NCI-H82 treated with DMSO at 0.1 percent for 48 hours (cell line): ENCODE results near the gene ATP4B.

Experiments used
- DNase-seq: peaks from one replicate; lab custom pipeline; 2025; ENCODE audit not compliant: unreplicated experiment; lab: John Stamatoyannopoulos, UW

ATP4B gene

GRCh38 chr13:113643593-113643992, 14.4 kb downstream of the ATP4B start:
- no peak for DNase-seq

DNA sequence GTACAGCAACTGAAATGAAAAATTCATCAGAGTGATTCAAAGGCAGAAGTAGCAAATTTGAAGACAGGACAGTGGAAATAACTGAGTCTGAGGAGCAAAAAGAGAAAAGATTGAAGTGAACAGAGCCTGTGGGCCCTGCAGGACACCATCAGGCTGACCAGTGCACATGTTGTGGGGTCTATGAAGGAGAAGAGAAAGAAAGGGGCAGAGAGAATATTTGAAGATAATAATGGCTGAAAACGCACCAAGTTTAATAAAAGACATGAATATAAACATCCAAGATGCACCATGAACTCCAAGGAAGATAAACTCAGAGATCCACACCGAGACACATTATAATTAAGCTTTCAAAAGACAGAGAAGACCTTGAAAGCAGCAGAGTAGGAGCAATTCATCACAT, 15.4 kb downstream of the ATP4B start:
- no peak for DNase-seq

DNA sequence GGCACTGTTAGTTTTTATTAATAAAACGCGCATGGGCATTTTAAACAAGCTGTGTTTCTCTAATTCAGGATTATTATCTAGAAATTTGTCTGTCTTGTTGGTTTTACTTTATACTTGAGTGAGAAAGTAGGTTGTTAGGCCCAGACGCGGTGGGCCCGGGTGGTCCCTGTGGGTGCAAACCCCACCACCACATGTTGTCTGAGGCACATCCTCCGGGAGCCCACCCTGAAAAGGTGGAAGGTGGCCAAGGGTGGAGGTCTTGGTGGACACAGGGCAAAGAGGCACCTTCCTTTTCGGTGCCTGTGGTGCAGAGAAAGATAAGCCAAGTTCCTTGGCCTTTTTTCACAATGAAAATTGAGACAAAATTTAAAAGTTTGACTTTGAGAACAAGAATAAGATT, 16.6 kb downstream of the ATP4B start:
- DNase-seq = no peak

GRCh38 chr13:113639616-113640262, 18.3 kb downstream of the ATP4B start:
- no peak for DNase-seq

- no peak for DNase-seq
Measured at GRCh38 chr13:113638806-113639205, 19.2 kb downstream of the ATP4B start.

- no peak for DNase-seq
Measured at GRCh38 chr13:113638173-113638746, 19.7 kb downstream of the ATP4B start.

DNA sequence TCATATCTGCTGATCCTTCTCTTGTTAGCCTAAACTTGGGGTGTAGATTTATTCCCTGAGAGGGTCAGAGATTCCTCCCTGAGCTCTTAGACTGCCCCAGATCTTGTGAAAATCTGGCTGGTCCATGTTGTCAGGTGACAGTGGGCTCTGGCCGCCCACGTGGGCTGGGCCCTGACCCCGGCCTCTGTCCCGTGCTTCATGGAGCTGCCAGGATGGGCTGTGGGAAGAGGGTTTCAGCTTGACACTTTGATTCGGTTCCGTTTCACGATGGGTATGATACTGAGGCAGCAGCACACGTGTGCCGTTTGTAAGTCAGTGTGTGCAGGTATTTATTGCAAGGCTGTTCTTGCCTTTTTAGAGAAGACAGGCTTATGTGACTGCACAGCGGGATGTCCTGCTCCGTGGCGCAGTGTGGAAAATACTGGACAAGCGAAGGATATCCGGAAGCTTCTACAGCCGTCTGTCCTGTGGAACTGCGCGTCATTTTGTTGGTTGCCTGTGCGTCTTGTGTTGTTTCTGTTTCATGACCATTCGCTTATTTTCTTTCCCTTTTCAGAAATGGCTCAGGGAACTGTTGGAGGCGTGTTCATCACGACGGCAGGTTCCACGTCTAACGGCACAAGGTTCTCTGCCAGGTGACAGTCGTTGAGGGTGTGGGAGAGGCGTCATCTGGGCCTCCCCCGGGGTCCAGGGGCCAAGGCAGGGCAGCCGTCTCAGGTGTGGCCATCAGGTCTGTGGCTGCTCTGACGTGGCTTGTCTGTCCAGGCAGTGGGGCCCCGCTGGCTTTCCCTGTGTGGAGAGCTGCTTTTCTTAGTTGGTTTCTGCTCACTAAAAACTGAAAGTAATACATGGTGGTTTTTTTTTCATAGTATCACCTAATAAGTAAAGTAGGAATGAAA, 20.5 kb downstream of the ATP4B start:
- DNase-seq = no peak

- DNase-seq = no peak
Measured at GRCh38 chr13:113636266-113636963, 21.6 kb downstream of the ATP4B start.

- DNase-seq = no peak
Measured at GRCh38 chr13:113635709-113636108, 22.3 kb downstream of the ATP4B start.

- no peak for DNase-seq
Measured at GRCh38 chr13:113635048-113635420, 23.0 kb downstream of the ATP4B start.

DNA sequence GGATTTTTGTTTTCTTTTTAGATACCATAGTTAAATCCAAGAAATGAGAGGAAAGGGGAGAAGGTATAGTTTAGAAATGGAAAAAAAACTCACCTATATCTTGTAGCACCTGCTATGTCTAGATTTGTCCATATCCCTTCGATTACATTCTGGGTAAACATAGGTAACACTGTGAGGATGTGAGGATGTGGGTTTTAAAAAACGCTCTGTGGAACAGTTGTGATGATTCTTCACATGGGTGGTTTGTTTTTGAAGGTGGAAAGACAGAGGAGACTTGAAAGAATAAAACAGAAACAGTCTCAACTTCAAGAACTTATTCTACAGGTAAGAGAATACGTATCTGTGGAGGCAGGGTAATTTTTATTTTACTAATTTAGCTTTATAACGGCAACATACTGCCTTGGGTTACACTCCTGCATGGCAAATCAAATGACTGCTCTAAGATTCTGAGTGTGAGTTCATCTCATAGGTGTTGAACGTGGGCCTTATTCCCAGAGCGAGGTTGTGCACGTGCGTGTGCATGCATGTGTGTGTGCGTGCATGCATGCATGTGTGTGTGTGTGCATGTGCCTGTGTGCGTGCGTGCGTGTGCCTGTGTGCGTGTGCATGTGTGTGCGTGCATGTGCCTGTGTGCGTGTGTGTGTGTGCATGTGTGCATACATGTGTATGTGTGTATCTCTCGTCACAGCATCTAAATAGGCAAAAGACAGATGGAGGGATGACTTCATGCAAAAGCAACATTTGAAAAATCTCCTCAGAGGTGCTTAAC, 23.5 kb downstream of the ATP4B start:
- DNase-seq = no peak

DNA sequence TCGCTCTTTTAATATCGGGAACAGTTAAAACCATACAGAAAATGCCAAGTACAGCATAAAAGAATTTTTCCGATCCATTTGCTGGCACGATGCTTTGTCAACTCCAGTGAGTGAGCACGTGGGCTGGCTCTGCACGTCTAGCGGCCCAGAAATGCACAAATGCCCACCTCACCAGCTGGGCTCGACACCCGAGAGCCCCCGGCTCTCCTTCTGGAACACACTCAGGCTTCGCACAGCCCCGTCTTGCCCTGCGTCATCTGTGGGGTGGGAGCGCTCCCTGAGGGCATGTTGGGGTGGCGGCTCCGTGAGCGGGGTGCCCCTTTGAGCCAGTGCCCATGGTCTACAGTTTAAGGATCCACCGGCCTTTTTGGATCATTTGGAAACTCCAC, 24.5 kb downstream of the ATP4B start:
- no peak for DNase-seq

DNA sequence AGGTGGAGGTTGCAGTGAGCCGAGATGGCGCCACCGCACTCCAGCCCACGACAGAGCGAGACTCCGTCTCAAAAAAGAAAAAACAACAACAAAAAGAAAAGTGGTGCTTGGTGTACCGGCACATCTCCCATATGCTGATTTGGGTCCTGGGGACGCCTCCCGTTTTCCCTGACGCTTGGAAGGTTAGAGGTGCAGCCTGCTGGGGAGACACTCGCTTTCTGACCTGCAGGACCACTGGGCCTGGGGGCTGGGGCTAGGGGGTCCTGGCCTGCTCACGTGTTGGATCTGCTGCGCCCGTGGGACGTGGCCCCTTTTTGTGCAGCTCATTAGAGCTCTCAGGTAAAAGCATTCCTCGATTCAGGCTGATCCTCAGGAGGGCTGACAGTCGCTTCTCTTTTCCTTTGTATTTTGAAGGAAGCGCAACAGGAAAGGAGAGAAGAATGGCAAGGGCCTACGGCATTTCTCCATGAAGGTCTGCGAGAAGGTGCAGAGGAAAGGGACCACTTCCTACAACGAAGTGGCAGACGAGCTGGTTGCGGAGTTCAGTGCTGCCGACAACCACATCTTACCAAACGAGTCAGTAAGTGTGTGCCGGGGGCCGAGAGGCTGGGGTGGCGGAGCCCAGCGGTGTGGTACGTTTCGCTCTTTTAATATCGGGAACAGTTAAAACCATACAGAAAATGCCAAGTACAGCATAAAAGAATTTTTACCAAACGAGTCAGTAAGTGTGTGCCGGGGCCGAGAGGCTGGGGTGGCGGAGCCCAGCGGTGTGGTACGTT, 25.1 kb downstream of the ATP4B start:
- DNase-seq = no peak

GRCh38 chr13:113631341-113632095, 26.5 kb downstream of the ATP4B start:
- no peak for DNase-seq

DNA sequence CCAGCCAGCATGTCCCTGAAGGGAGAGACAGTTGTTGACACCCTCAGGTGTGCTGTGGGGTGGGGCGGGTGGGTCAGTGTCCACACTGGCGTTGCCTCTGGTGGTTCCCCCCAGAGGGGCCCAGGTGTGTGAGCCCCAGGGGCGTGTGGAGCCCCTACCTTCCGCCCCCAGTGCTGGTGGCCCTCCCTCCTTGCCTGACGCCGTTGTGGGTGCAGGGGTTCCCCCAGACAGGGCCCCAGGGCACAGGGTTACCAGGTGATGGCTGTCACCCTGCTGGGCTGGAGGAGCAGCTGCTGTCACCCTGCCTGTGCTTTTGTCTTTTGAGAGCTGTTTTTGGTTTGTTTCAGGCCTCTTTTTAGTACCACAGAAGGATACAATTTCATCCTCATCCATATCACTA, 27.2 kb downstream of the ATP4B start:
- no peak for DNase-seq

DNA sequence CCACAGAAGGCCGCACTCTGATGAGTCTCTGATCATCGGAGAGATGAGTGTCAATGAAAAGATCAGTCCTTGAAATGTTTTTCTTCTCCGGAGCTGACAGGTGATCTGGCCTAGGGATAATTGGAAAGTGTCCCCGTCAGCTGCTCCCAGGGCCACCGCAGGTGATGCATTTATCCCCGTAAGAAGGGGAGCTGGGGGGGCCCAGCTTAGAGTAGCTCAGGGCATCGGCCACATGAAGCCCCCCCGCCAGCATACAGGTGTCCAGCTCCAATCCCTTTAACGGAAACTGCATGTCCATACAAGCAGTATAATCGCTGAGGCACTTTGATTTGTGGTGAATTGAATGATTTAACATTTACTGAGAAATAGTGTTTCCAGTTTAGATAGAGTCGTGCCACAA, 27.7 kb downstream of the ATP4B start:
- no peak for DNase-seq

GRCh38 chr13:113629866-113630265, 28.1 kb downstream of the ATP4B start:
- DNase-seq = no peak

DNA sequence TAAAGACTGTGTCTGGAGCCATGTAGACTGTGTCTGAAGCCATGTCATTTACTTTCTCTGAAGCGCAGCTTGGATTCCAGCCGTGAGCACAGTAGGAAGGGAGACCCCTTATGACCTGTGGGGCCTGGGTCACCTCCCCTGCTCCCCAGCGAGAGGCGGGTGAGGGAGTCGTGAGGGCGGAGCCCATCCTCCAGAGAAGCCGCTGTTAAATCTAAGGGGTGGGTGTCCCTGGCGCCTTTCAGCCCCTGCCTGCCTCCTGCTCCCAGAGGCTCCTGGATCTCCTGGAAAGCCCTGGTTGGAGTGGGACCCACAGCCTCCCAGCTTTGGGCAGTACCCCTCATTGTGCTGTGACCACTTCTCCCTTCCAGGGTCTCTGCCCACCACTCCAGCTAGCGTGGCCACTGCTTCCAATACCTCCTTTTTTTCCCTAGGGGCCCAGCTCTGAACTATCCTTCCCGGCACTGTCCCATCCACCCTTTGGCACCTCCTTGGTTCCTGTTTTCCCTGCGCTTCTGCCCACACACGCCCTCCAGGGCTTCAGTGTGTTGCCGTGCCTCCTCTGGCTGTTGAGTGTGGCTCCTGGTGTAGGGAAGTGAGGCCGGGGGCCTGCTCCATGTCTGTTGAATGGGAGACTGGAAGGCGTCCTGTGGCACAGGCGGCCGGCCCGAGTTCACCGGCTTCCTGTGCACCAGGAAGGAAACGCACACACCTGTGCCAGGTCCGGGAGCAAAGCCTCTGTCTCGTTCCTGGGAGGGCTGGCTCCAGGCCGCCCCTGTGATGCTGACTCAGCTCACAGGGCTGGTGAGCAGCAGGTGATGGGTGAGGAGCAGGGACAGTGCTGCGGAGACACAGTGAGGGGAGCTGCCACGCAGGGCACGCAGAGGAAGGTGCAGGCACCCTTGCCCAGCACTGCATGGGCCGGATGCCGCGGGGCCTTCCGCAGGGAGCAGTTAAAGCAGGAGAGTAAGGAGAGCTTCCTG, 29.4 kb downstream of the ATP4B start:
- no peak for DNase-seq
